Gastroesophageal sphincter (tissue), 4 donors: Measurements from ENCODE around the gene STRAP. TPM values are rescaled to one million over a fixed set of nuclear protein-coding genes. Genes with fewer than 3 reads are reported as not detected.

Experiments
- ATAC-seq: fragments of 150-250 bp; one replicate; pipeline ENCODE4 v1.9.1; 2016; ENCODE audit warnings: mild to moderate bottlenecking, moderate library complexity
- H3K27ac ChIP-seq, 4 donors: fragments of 200-600 bp; sonication (generic) in 3 of 4; 1 replicate in 3 of 4; 2 replicates in 1 of 4; pipeline ENCODE4 v1.5.1; 2016 to 2019
- H3K27me3 ChIP-seq: fragments of 200-600 bp; sonication (generic); one replicate; pipeline ENCODE4 v1.5.1; 2019
- H3K36me3 ChIP-seq, 2 donors: fragments of 200-600 bp; sonication (generic); one replicate each; pipeline ENCODE4 v1.5.1; 2019; ENCODE audit warnings: control low read depth in 1 of 2
- H3K4me1 ChIP-seq, 3 donors: fragments of 200-600 bp; sonication (generic); 1 replicate in 2 of 3; 2 replicates in 1 of 3; pipeline ENCODE4 v1.5.1; 2016 to 2019; ENCODE audit warnings: control low read depth in 2 of 3
- H3K4me3 ChIP-seq, 2 donors: fragments of 200-600 bp; sonication (generic); one replicate each; pipeline ENCODE4 v1.5.1; 2019; ENCODE audit warnings: mild to moderate bottlenecking in 1 of 2, moderate library complexity in 1 of 2
- H3K9me3 ChIP-seq, 3 donors: fragments of 200-600 bp; sonication (generic); one replicate each; pipeline ENCODE4 v1.5.1; 2017 to 2019; ENCODE audit warnings: control low read depth in 2 of 3
- EP300 ChIP-seq: sonication (generic); formaldehyde crosslinking; IDR thresholded peaks from one replicate; pipeline ENCODE4 v1.6.1; 2017; ENCODE audit warnings: antibody characterized with exemption, mild to moderate bottlenecking
- POLR2A ChIP-seq, 2 donors: fragments of 450-650 bp; IDR thresholded peaks; one replicate each; pipeline ENCODE4 v1.6.1; 2017; ENCODE audit warnings: antibody characterized with exemption in 2 of 2, mild to moderate bottlenecking in 2 of 2, moderate library complexity in 1 of 2
- POLR2AphosphoS5 ChIP-seq: sonication (generic); formaldehyde crosslinking; IDR thresholded peaks from one replicate; pipeline ENCODE4 v1.6.1; 2017; ENCODE audit warnings: antibody characterized with exemption
- WGBS, 2 donors: methylation state at CpG; one replicate each; pipeline ENCODE4 v1.1.5; 2018; ENCODE audit warnings: low coverage in 1 of 2; 5-methylcytosine and 5-hydroxymethylcytosine counted together
- total RNA-seq, 4 donors: library from RNA; depleted of rRNA; stranded (reverse); fragments of >200 nt; gene quantifications; one replicate each; pipeline ENCODE4 v1.1.0, GENCODE V29; 2016
- TF ChIP-seq, protein P1 (sequence below), 4 experiments: fragments of 200-600 bp in 2 of 4; fragments of 450-650 bp in 2 of 4; sonication (generic) in 1 of 4; IDR thresholded peaks; one replicate each; pipeline ENCODE4 v1.5.1; 2017 to 2019; ENCODE audit warnings: antibody characterized with exemption in 4 of 4, mild to moderate bottlenecking in 2 of 4, moderate library complexity in 2 of 4

Gene STRAP, protein sequence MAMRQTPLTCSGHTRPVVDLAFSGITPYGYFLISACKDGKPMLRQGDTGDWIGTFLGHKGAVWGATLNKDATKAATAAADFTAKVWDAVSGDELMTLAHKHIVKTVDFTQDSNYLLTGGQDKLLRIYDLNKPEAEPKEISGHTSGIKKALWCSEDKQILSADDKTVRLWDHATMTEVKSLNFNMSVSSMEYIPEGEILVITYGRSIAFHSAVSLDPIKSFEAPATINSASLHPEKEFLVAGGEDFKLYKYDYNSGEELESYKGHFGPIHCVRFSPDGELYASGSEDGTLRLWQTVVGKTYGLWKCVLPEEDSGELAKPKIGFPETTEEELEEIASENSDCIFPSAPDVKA
- 10 to 100 TPM; 63.0 to 97.7 (median 69.2) TPM for total RNA-seq

DNA sequence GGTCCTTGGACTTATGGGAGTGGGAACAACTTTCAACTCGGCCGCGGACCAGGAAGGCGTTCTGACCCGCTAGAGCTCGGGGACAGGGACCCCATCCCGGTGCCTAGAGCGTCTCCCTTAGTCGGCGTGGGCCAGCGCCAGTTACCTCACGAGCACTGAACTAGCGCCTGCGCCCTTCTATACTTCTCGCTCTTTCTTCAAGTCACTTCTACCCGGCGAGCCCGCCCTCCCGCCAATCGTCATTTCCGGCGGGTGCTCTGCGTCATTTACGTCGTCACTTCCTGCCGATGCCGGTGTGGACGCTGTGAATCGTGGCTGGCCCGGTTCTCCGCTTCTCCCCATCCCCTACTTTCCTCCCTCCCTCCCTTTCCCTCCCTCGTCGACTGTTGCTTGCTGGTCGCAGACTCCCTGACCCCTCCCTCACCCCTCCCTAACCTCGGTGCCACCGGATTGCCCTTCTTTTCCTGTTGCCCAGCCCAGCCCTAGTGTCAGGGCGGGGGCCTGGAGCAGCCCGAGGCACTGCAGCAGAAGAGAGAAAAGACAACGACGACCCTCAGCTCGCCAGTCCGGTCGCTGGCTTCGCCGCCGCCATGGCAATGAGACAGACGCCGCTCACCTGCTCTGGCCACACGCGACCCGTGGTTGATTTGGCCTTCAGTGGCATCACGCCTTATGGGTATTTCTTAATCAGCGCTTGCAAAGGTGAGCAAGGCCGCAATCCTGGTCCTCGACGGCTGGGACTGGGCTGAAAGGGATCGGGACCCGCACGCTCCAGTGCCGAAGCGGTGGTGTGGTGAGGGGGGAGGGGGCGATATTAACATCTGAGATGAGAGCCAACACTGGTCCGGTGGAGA, at the start of gene STRAP:
Gene STRAP, plus strand, starts transcription at position 270 of the 854 bp plus-strand sequence. Its CDS starts 321 bp downstream, at position 591.
- Histone ChIP-seq H3K4me1 (peaks cover 4 to 52% (median 7%) of the 10 kb centered on the region in 3 donors), H3K27me3 (no peaks in the 10 kb centered on the region), H3K4me3 (peak within 1 kb of the TSS; percentile 77 to 94), H3K36me3 (no peaks in the 10 kb centered on the region), H3K27ac (peak within 1 kb of the TSS; percentile 95 to 97 (median 96)), H3K9me3 (no peaks in the 10 kb centered on the region)
- TF ChIP-seq EP300 = no peak
- TF ChIP-seq, protein P1, sequence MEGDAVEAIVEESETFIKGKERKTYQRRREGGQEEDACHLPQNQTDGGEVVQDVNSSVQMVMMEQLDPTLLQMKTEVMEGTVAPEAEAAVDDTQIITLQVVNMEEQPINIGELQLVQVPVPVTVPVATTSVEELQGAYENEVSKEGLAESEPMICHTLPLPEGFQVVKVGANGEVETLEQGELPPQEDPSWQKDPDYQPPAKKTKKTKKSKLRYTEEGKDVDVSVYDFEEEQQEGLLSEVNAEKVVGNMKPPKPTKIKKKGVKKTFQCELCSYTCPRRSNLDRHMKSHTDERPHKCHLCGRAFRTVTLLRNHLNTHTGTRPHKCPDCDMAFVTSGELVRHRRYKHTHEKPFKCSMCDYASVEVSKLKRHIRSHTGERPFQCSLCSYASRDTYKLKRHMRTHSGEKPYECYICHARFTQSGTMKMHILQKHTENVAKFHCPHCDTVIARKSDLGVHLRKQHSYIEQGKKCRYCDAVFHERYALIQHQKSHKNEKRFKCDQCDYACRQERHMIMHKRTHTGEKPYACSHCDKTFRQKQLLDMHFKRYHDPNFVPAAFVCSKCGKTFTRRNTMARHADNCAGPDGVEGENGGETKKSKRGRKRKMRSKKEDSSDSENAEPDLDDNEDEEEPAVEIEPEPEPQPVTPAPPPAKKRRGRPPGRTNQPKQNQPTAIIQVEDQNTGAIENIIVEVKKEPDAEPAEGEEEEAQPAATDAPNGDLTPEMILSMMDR (IDR thresholded peaks at IDR 0.05) = peak in 1 of 4 experiments; percentile 10
- TF ChIP-seq POLR2AphosphoS5 = peak; percentile 98
- peak; percentile 95 to 97 for TF ChIP-seq POLR2A (IDR thresholded peaks at IDR 0.05)
- 1% methylated on average over 52 of the region's 63 CpGs; no CpG with 5 or more reads in 1 of the 2 donors for WGBS, 2 donors
- ATAC-seq = peak; percentile 98

DNA sequence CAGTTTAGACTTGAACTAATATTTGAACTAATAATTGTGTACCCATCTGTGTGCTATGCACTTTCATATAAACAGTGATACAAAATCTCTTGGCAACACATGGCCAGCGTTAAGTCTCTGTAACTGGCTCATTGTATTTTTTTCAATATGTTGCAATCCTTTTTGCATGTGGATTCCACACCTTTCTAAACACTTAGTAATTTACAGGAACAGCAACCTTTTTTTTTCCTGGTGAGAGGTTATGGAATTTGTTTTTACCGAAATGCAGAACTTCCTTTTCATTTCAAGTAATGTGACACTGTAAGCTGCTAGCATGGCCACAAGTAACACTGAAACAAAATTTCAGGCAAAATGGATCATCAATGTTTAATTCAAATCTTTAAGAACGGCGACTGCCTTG, 47.6 kb upstream of the STRAP start:
- TF ChIP-seq, protein P1 (IDR thresholded peaks at IDR 0.05) = no peak
- TF ChIP-seq POLR2A (IDR thresholded peaks at IDR 0.05) (no peak), POLR2AphosphoS5 (no peak), EP300 (no peak)
- H3K27ac ChIP-seq = no peak overlapping the region
- ATAC-seq = no peak

DNA sequence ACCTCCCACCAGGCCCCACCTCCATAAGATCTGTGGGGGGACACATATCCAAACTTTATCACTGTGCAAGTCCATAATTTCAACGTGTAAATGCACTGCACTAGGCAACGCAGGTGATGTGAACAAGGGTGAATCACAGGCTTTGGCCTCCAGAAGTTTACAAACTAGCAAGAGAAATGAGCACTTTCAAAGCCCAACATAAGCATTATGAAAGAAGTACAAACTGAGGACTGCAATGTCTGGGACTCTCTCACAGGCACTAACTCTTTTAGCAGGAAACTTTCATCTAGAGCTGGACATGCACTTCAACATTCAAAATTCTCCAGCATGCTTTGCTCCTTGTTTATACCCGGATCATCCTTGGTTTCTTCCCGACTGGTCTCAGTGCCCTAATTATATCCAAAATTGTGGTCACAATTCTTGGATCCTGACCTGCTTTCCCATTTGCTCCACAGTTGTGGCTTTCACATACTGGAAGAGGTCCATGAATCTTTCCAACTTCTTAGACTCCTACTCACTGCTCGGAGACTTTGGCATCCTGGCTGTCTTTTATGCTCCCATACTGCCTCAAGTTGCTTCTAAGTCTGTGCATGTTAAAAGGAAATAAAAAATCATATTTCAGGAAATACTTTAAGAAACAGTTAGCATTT, 44.9 kb upstream of the STRAP start:
- H3K27ac ChIP-seq = peak overlapping the region in 1 of 4 donors; percentile 9
- no peaks in the 10 kb centered on the region for H3K27me3 ChIP-seq
- no peaks in the 10 kb centered on the region for H3K4me1 ChIP-seq
- H3K4me3 ChIP-seq = no peak overlapping the region
- H3K9me3 ChIP-seq = no peaks in the 10 kb centered on the region
- TF ChIP-seq POLR2AphosphoS5 (no peak), POLR2A (IDR thresholded peaks at IDR 0.05) (no peak), EP300 (no peak)
- TF ChIP-seq, protein P1 (IDR thresholded peaks at IDR 0.05) = no peak
- ATAC-seq = peak; percentile 57
- WGBS, 2 donors = 46 to 54% methylated on average over 5 of the region's 5 CpGs
- H3K36me3 ChIP-seq = no peaks in the 10 kb centered on the region

More for the DNA sequence above, 47.6 kb upstream of the STRAP start:
- Histone ChIP-seq H3K27me3 (no peaks in the 10 kb centered on the region), H3K4me1 (no peaks in the 10 kb centered on the region), H3K9me3 (no peaks in the 10 kb centered on the region), H3K4me3 (no peak overlapping the region), H3K36me3 (no peaks in the 10 kb centered on the region)
- WGBS, 2 donors = 86 to 87% methylated on average over 4 of the region's 4 CpGs

DNA sequence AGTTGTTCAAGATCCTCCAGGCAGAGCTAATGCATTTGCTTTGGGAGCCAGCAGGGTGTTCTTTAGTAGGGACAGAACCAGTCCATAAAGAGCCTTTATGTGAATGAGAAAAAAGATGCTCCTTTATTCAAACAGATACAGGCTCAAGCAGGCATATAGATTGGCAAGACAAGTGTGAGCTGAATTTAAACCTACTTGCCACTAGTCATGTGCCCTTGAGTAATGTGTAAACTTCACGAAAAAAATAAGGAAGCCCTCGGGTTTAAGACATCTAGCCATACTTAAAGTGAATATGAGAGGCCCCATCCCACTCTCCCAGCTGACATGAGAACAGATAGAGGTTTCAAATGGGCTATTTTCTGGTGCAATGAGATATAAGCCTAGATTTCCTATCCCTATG, 43.1 kb upstream of the STRAP start:
- ATAC-seq = no peak
- WGBS, 2 donors = 73 to 74% methylated on average over 2 of the region's 2 CpGs
- no peaks in the 10 kb centered on the region for H3K27me3 ChIP-seq
- no peaks in the 10 kb centered on the region for H3K4me1 ChIP-seq
- H3K27ac ChIP-seq = no peak overlapping the region
- H3K36me3 ChIP-seq = no peaks in the 10 kb centered on the region
- no peaks in the 10 kb centered on the region for H3K9me3 ChIP-seq
- no peak for TF ChIP-seq POLR2A (IDR thresholded peaks at IDR 0.05)
- no peak for TF ChIP-seq EP300
- TF ChIP-seq POLR2AphosphoS5 = no peak
- TF ChIP-seq, protein P1 (IDR thresholded peaks at IDR 0.05) = no peak
- no peak overlapping the region for H3K4me3 ChIP-seq
